Measurements from ENCODE around the gene OCA2.

The OCA2 gene

DNA sequence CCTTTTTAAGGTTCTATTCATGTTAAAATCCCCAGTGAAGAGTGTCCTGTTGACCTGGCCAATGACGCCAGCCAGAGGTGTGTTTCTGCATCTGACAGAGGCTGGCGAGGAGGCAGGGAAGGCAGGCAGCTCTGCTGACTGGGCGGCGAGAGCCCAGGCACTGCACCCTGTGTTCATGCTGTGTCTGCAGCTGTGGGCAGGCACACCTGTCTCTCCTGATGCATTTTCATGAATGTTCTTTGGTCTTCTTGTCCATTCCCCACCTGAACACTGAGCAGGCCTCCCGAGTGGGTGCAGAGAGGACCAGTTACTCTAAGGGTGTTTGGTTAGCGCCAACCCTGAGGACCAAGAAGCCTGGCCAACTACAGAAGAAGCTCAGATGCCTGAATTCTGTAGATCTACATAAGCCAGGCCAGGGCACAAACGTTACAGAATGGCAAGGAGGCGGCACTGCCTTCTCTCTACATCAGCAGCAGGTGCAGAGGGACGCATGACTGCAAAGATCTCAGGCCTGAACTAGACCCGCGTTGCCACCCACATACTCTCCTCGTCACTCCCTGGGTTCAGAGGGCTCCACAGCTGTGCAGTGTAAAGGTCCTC, 233.7 kb downstream of the OCA2 start:
- Histone ChIP-seq H3K27me3 (ENCODE audit: insufficient read depth, poor library complexity, severe bottlenecking) (no peaks in the 10 kb centered on the region), H3K27ac (replicated peaks) (no peak overlapping the region), H3K4me3 (replicated peaks; ENCODE audit: insufficient read depth, low read length) (no peak overlapping the region)
- DNase-seq (ENCODE audit: low read depth in 1 of 2, low spot score in 1 of 2) = no peak
- TF ChIP-seq POLR2AphosphoS5 (IDR thresholded peaks at IDR 0.05; ENCODE audit: low read depth) (no peak), GABPA (IDR thresholded peaks at IDR 0.05; ENCODE audit: low read depth) (no peak), REST (IDR thresholded peaks at IDR 0.05; ENCODE audit: insufficient replicate concordance, low read depth) (no peak), CTCF (IDR thresholded peaks at IDR 0.05; ENCODE audit: insufficient read depth, low read length) (no peak), SPI1 (IDR thresholded peaks at IDR 0.05; ENCODE audit: borderline replicate concordance, low read depth) (no peak)

GRCh38 chr15:27864719-27865118, 234.4 kb downstream of the OCA2 start:
- no peak for DNase-seq (ENCODE audit: low read depth in 1 of 2, low spot score in 1 of 2)
- TF ChIP-seq POLR2AphosphoS5 (IDR thresholded peaks at IDR 0.05; ENCODE audit: low read depth) = no peak
- TF ChIP-seq SPI1 (IDR thresholded peaks at IDR 0.05; ENCODE audit: borderline replicate concordance, low read depth) = no peak
- no peak for TF ChIP-seq REST (IDR thresholded peaks at IDR 0.05; ENCODE audit: insufficient replicate concordance, low read depth)
- no peak for TF ChIP-seq CTCF (IDR thresholded peaks at IDR 0.05; ENCODE audit: insufficient read depth, low read length)
- no peak for TF ChIP-seq GABPA (IDR thresholded peaks at IDR 0.05; ENCODE audit: low read depth)
- Histone ChIP-seq H3K4me3 (replicated peaks; ENCODE audit: insufficient read depth, low read length) (no peak overlapping the region), H3K27me3 (ENCODE audit: insufficient read depth, poor library complexity, severe bottlenecking) (no peaks in the 10 kb centered on the region), H3K27ac (replicated peaks) (no peak overlapping the region)

DNA sequence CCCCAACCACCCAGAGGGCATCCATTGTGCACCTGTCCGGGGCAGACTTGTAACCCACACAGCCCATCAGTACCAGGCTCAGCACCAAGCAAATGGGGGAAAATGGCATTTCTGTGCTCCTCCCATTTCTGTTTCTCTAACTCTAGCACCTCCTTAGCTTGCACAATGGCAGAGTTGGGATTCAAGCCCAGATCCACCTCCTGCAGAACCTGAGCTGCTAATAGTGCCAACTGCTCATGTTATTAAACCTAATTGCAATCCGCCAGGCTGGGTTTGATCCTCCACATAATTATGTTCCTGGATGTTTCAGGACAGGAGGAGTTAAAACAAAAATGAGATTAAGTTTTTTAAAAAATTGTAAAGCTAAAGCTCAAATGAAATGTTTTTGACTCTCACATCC, 235.0 kb downstream of the OCA2 start:
- DNase-seq (ENCODE audit: low read depth in 1 of 2, low spot score in 1 of 2) = no peak
- no peak overlapping the region for H3K27ac ChIP-seq (replicated peaks)
- H3K4me3 ChIP-seq (replicated peaks; ENCODE audit: insufficient read depth, low read length) = no peak overlapping the region
- H3K27me3 ChIP-seq (ENCODE audit: insufficient read depth, poor library complexity, severe bottlenecking) = no peaks in the 10 kb centered on the region
- no peak for TF ChIP-seq POLR2AphosphoS5 (IDR thresholded peaks at IDR 0.05; ENCODE audit: low read depth)
- no peak for TF ChIP-seq SPI1 (IDR thresholded peaks at IDR 0.05; ENCODE audit: borderline replicate concordance, low read depth)
- TF ChIP-seq REST (IDR thresholded peaks at IDR 0.05; ENCODE audit: insufficient replicate concordance, low read depth) = no peak
- TF ChIP-seq GABPA (IDR thresholded peaks at IDR 0.05; ENCODE audit: low read depth) = no peak
- no peak for TF ChIP-seq CTCF (IDR thresholded peaks at IDR 0.05; ENCODE audit: insufficient read depth, low read length)

Data from HL-60 (cell line).